ENCODE results near the gene AGXT. TPM values are rescaled to one million over a fixed set of nuclear protein-coding genes. Genes with fewer than 3 reads are reported as not detected.

The AGXT gene
- polyA plus RNA-seq, 4 donors: 0.27 to 1.8 (median 0.71) TPM

GRCh38 chr2:240875228-240876034 is 6.8 kb downstream of the AGXT start:
- Histone ChIP-seq H3K9me3 (ENCODE audit: control insufficient read depth in 2 of 2, insufficient read depth in 1 of 2, low read depth in 1 of 2, low read length in 1 of 2) (no peaks in the 10 kb centered on the region), H3K4me1 (ENCODE audit: control insufficient read depth in 3 of 3, insufficient read depth in 2 of 3, low read depth in 1 of 3, low read length in 2 of 3) (peaks cover 0 to 42% (median 20%) of the 10 kb centered on the region in 3 donors), H3K36me3 (ENCODE audit: control insufficient read depth in 3 of 3, insufficient read depth in 2 of 3, low read depth in 1 of 3, low read length in 3 of 3) (no peaks in the 10 kb centered on the region), H3K27me3 (ENCODE audit: control insufficient read depth in 3 of 3, insufficient read depth in 3 of 3, low read length in 3 of 3) (no peaks in the 10 kb centered on the region), H3K4me3 (ENCODE audit: low read depth in 1 of 3, low read length in 3 of 3) (no peak overlapping the region), H3K27ac (ENCODE audit: low read depth in 1 of 3, low read length in 2 of 3) (peak overlapping the region in 2 of 3 donors; percentile 39 to 88)
- FAIRE-seq (no peak), DNase-seq (peak in 1 of 2 donors; percentile 59)
- WGBS, 3 donors: 62 to 84% (median 72%) methylated on average over 20 to 22 of the region's 22 CpGs

- H3K36me3 ChIP-seq (ENCODE audit: control insufficient read depth in 3 of 3, insufficient read depth in 2 of 3, low read depth in 1 of 3, low read length in 3 of 3): no peaks in the 10 kb centered on the region
- DNase-seq: peak in 1 of 2 donors; percentile 27
- WGBS, 3 donors: 35 to 58% (median 49%) methylated on average over 7 of the region's 7 CpGs
- H3K27me3 ChIP-seq (ENCODE audit: control insufficient read depth in 3 of 3, insufficient read depth in 3 of 3, low read length in 3 of 3): no peaks in the 10 kb centered on the region
- peak overlapping the region in 2 of 3 donors; percentile 39 to 88 for H3K27ac ChIP-seq (ENCODE audit: low read depth in 1 of 3, low read length in 2 of 3)
- H3K9me3 ChIP-seq (ENCODE audit: control insufficient read depth in 2 of 2, insufficient read depth in 1 of 2, low read depth in 1 of 2, low read length in 1 of 2): no peaks in the 10 kb centered on the region
- no peak overlapping the region for H3K4me3 ChIP-seq (ENCODE audit: low read depth in 1 of 3, low read length in 3 of 3)
- peaks cover 0 to 46% (median 20%) of the 10 kb centered on the region in 3 donors for H3K4me1 ChIP-seq (ENCODE audit: control insufficient read depth in 3 of 3, insufficient read depth in 2 of 3, low read depth in 1 of 3, low read length in 2 of 3)
- FAIRE-seq: no peak
These were observed 7.4 kb downstream of the AGXT start for GRCh38 chr2:240876035-240876474.

GRCh38 chr2:240876475-240877251 is 8.0 kb downstream of the AGXT start:
- Histone ChIP-seq H3K9me3 (ENCODE audit: control insufficient read depth in 2 of 2, insufficient read depth in 1 of 2, low read depth in 1 of 2, low read length in 1 of 2) (no peaks in the 10 kb centered on the region), H3K27me3 (ENCODE audit: control insufficient read depth in 3 of 3, insufficient read depth in 3 of 3, low read length in 3 of 3) (no peaks in the 10 kb centered on the region), H3K27ac (ENCODE audit: low read depth in 1 of 3, low read length in 2 of 3) (peak overlapping the region; percentile 52 to 88 (median 61)), H3K36me3 (ENCODE audit: control insufficient read depth in 3 of 3, insufficient read depth in 2 of 3, low read depth in 1 of 3, low read length in 3 of 3) (no peaks in the 10 kb centered on the region), H3K4me3 (ENCODE audit: low read depth in 1 of 3, low read length in 3 of 3) (no peak overlapping the region), H3K4me1 (ENCODE audit: control insufficient read depth in 3 of 3, insufficient read depth in 2 of 3, low read depth in 1 of 3, low read length in 2 of 3) (peaks cover 0 to 52% (median 20%) of the 10 kb centered on the region in 3 donors)
- DNase-seq (peak; percentile 89 to 94), FAIRE-seq (no peak)
- WGBS, 3 donors: 19 to 64% (median 39%) methylated on average over 16 to 18 of the region's 18 CpGs

GRCh38 chr2:240877460-240878340 is 9.1 kb downstream of the AGXT start:
- no peak for DNase-seq
- Histone ChIP-seq H3K4me3 (ENCODE audit: low read depth in 1 of 3, low read length in 3 of 3) (no peak overlapping the region), H3K27me3 (ENCODE audit: control insufficient read depth in 3 of 3, insufficient read depth in 3 of 3, low read length in 3 of 3) (no peaks in the 10 kb centered on the region), H3K36me3 (ENCODE audit: control insufficient read depth in 3 of 3, insufficient read depth in 2 of 3, low read depth in 1 of 3, low read length in 3 of 3) (no peaks in the 10 kb centered on the region), H3K27ac (ENCODE audit: low read depth in 1 of 3, low read length in 2 of 3) (no peak overlapping the region), H3K4me1 (ENCODE audit: control insufficient read depth in 3 of 3, insufficient read depth in 2 of 3, low read depth in 1 of 3, low read length in 2 of 3) (peaks cover 0 to 55% (median 20%) of the 10 kb centered on the region in 3 donors), H3K9me3 (ENCODE audit: control insufficient read depth in 2 of 2, insufficient read depth in 1 of 2, low read depth in 1 of 2, low read length in 1 of 2) (no peaks in the 10 kb centered on the region)
- no peak for FAIRE-seq
- WGBS, 3 donors: 89 to 94% (median 90%) methylated on average over 40 of the region's 40 CpGs

- Histone ChIP-seq H3K27ac (ENCODE audit: low read depth in 1 of 3, low read length in 2 of 3) (no peak overlapping the region), H3K9me3 (ENCODE audit: control insufficient read depth in 2 of 2, insufficient read depth in 1 of 2, low read depth in 1 of 2, low read length in 1 of 2) (no peaks in the 10 kb centered on the region), H3K27me3 (ENCODE audit: control insufficient read depth in 3 of 3, insufficient read depth in 3 of 3, low read length in 3 of 3) (no peaks in the 10 kb centered on the region), H3K36me3 (ENCODE audit: control insufficient read depth in 3 of 3, insufficient read depth in 2 of 3, low read depth in 1 of 3, low read length in 3 of 3) (no peaks in the 10 kb centered on the region), H3K4me1 (ENCODE audit: control insufficient read depth in 3 of 3, insufficient read depth in 2 of 3, low read depth in 1 of 3, low read length in 2 of 3) (peaks cover 0 to 50% (median 20%) of the 10 kb centered on the region in 3 donors), H3K4me3 (ENCODE audit: low read depth in 1 of 3, low read length in 3 of 3) (no peak overlapping the region)
- DNase-seq (no peak), FAIRE-seq (no peak)
- WGBS, 3 donors: 90 to 91% (median 90%) methylated on average over 16 to 18 of the region's 18 CpGs
These were observed 9.8 kb downstream of the AGXT start for GRCh38 chr2:240878341-240878936.

GRCh38 chr2:240879105-240879504 is 10.5 kb downstream of the AGXT start:
- WGBS, 3 donors: 76 to 96% (median 78%) methylated on average over 7 of the region's 7 CpGs
- no peaks in the 10 kb centered on the region for H3K27me3 ChIP-seq (ENCODE audit: control insufficient read depth in 3 of 3, insufficient read depth in 3 of 3, low read length in 3 of 3)
- DNase-seq (no peak), FAIRE-seq (no peak)
- no peak overlapping the region for H3K27ac ChIP-seq (ENCODE audit: low read depth in 1 of 3, low read length in 2 of 3)
- H3K9me3 ChIP-seq (ENCODE audit: control insufficient read depth in 2 of 2, insufficient read depth in 1 of 2, low read depth in 1 of 2, low read length in 1 of 2): no peaks in the 10 kb centered on the region
- peaks cover 0 to under 1% (median 0%) of the 10 kb centered on the region in 3 donors for H3K36me3 ChIP-seq (ENCODE audit: control insufficient read depth in 3 of 3, insufficient read depth in 2 of 3, low read depth in 1 of 3, low read length in 3 of 3)
- H3K4me1 ChIP-seq (ENCODE audit: control insufficient read depth in 3 of 3, insufficient read depth in 2 of 3, low read depth in 1 of 3, low read length in 2 of 3): peaks cover 0 to 45% (median 19%) of the 10 kb centered on the region in 3 donors
- no peak overlapping the region for H3K4me3 ChIP-seq (ENCODE audit: low read depth in 1 of 3, low read length in 3 of 3)

GRCh38 chr2:240881913-240882312 is 13.3 kb downstream of the AGXT start:
- Histone ChIP-seq H3K4me1 (ENCODE audit: control insufficient read depth in 3 of 3, insufficient read depth in 2 of 3, low read depth in 1 of 3, low read length in 2 of 3) (peaks cover 0 to 24% (median 5%) of the 10 kb centered on the region in 3 donors), H3K9me3 (ENCODE audit: control insufficient read depth in 2 of 2, insufficient read depth in 1 of 2, low read depth in 1 of 2, low read length in 1 of 2) (no peaks in the 10 kb centered on the region), H3K27me3 (ENCODE audit: control insufficient read depth in 3 of 3, insufficient read depth in 3 of 3, low read length in 3 of 3) (no peaks in the 10 kb centered on the region), H3K27ac (ENCODE audit: low read depth in 1 of 3, low read length in 2 of 3) (no peak overlapping the region), H3K36me3 (ENCODE audit: control insufficient read depth in 3 of 3, insufficient read depth in 2 of 3, low read depth in 1 of 3, low read length in 3 of 3) (peaks cover 0 to 20% (median 0%) of the 10 kb centered on the region in 3 donors), H3K4me3 (ENCODE audit: low read depth in 1 of 3, low read length in 3 of 3) (no peak overlapping the region)
- DNase-seq: no peak
- FAIRE-seq: no peak
- 54 to 68% (median 61%) methylated on average over 6 of the region's 6 CpGs for WGBS, 3 donors
